ENCODE data around the gene MYBPC2.
A peak's percentile ranks its signal among the peaks of the same experiment; 100 is the strongest.

Gene MYBPC2

DNA sequence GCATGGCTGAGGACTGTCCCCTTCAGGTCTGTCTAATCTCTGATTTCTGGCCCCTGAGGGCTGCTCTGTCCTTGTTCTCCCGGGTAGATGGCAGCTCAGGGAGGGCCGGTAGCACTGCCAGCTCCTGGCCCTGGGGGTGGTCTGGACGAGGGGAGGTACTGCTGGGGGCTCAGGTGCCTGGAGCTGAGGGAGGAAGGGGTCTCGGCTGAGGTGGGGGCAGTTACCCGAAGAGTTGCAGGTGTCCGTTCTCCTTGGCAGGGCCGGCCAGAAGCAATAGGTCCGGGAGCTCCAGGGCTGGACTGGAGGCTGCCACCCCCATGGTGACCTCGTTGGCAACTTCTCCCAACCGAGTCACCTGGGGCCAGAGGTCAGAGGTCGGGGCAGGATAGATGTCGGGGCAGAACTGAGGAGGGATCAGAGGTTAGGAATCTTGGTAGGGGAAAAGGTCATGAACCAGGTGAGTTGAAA, 42.4 kb downstream of the MYBPC2 start:
- ATAC-seq (ENCODE audit: insufficient read depth, low read depth), result no peak

DNA sequence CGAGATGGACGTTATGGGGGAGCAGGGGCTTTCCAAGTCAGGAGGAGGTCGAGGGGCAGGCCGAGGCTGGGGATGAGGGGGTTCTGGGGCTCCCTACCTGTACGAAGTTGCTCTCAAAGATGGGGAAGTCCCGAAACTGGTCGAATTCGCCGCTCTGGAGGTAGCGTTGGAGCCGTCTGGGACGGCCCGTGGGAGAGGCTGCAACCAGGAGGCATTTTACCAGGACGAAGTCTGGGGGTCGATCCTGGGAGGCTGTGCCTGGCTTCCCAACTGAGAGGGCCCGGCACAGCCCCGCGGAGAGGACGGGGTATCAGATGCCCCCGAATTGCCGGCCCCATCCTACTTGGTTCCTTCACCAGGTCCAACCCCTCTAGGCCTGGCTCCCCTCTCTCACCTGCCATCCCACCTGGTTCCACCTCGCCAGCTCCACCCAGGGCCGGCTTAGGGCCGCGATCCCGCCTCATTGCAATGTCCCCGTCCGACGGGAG, 43.1 kb downstream of the MYBPC2 start:
- no peak for DNase-seq
- Histone ChIP-seq H3K9ac (ENCODE audit: low read depth, low read length) (no peak overlapping the region; the same call in 1 of the 2 replicates), H3K36me3 (ENCODE audit: insufficient read depth, low read length) (peaks cover 4% of the 10 kb centered on the region; the same call in 1 of the 2 replicates), H3K27me3 (ENCODE audit: insufficient read depth, low read length, poor library complexity) (no peaks in the 10 kb centered on the region), H3K4me3 (ENCODE audit: low read depth in 1 of 2, low read length in 2 of 2) (peak overlapping the region in 1 of 2 experiments; percentile 64; a peak in 2 of 4 replicates), H3K9me3 (ENCODE audit: insufficient read depth, low read length, severe bottlenecking) (peaks cover 2% of the 10 kb centered on the region), H3K4me2 (ENCODE audit: insufficient read depth, low read length) (peak overlapping the region; percentile 52), H3K27ac (ENCODE audit: low read length) (no peak overlapping the region), H3K79me2 (ENCODE audit: insufficient read depth, low read length) (peaks cover 10% of the 10 kb centered on the region; the same call in 1 of the 2 replicates), H2AFZ (ENCODE audit: low read depth, low read length) (peak overlapping the region; percentile 64), H3K4me1 (ENCODE audit: insufficient read depth, low read length) (peaks cover 14% of the 10 kb centered on the region), H4K20me1 (ENCODE audit: insufficient read depth, low read length) (no peaks in the 10 kb centered on the region)
- no peak for ATAC-seq (ENCODE audit: insufficient read depth, low read depth)
- no peak for TF ChIP-seq EZH2 (IDR thresholded peaks at IDR 0.05; ENCODE audit: borderline replicate concordance, low read depth, low read length, severe bottlenecking)
- TF ChIP-seq, protein P1, sequence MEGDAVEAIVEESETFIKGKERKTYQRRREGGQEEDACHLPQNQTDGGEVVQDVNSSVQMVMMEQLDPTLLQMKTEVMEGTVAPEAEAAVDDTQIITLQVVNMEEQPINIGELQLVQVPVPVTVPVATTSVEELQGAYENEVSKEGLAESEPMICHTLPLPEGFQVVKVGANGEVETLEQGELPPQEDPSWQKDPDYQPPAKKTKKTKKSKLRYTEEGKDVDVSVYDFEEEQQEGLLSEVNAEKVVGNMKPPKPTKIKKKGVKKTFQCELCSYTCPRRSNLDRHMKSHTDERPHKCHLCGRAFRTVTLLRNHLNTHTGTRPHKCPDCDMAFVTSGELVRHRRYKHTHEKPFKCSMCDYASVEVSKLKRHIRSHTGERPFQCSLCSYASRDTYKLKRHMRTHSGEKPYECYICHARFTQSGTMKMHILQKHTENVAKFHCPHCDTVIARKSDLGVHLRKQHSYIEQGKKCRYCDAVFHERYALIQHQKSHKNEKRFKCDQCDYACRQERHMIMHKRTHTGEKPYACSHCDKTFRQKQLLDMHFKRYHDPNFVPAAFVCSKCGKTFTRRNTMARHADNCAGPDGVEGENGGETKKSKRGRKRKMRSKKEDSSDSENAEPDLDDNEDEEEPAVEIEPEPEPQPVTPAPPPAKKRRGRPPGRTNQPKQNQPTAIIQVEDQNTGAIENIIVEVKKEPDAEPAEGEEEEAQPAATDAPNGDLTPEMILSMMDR (IDR thresholded peaks at IDR 0.05; ENCODE audit: borderline replicate concordance, extremely low read depth, low read length, poor library complexity, severe bottlenecking), result no peak

More for the DNA sequence above, 42.4 kb downstream of the MYBPC2 start:
- Histone ChIP-seq H3K4me3 (ENCODE audit: low read depth in 1 of 2, low read length in 2 of 2) (no peak overlapping the region), H3K79me2 (ENCODE audit: insufficient read depth, low read length) (peaks cover 10% of the 10 kb centered on the region; the same call in 1 of the 2 replicates), H3K9me3 (ENCODE audit: insufficient read depth, low read length, severe bottlenecking) (peaks cover 2% of the 10 kb centered on the region), H4K20me1 (ENCODE audit: insufficient read depth, low read length) (no peaks in the 10 kb centered on the region), H3K4me1 (ENCODE audit: insufficient read depth, low read length) (peaks cover 14% of the 10 kb centered on the region), H3K36me3 (ENCODE audit: insufficient read depth, low read length) (peaks cover 4% of the 10 kb centered on the region; the same call in 1 of the 2 replicates), H3K27me3 (ENCODE audit: insufficient read depth, low read length, poor library complexity) (no peaks in the 10 kb centered on the region), H2AFZ (ENCODE audit: low read depth, low read length) (no peak overlapping the region), H3K4me2 (ENCODE audit: insufficient read depth, low read length) (no peak overlapping the region), H3K9ac (ENCODE audit: low read depth, low read length) (no peak overlapping the region), H3K27ac (ENCODE audit: low read length) (no peak overlapping the region)
- no peak for TF ChIP-seq EZH2 (IDR thresholded peaks at IDR 0.05; ENCODE audit: borderline replicate concordance, low read depth, low read length, severe bottlenecking)
- TF ChIP-seq, protein P1 (IDR thresholded peaks at IDR 0.05; ENCODE audit: borderline replicate concordance, extremely low read depth, low read length, poor library complexity, severe bottlenecking), result no peak
- DNase-seq, result no peak

DNA sequence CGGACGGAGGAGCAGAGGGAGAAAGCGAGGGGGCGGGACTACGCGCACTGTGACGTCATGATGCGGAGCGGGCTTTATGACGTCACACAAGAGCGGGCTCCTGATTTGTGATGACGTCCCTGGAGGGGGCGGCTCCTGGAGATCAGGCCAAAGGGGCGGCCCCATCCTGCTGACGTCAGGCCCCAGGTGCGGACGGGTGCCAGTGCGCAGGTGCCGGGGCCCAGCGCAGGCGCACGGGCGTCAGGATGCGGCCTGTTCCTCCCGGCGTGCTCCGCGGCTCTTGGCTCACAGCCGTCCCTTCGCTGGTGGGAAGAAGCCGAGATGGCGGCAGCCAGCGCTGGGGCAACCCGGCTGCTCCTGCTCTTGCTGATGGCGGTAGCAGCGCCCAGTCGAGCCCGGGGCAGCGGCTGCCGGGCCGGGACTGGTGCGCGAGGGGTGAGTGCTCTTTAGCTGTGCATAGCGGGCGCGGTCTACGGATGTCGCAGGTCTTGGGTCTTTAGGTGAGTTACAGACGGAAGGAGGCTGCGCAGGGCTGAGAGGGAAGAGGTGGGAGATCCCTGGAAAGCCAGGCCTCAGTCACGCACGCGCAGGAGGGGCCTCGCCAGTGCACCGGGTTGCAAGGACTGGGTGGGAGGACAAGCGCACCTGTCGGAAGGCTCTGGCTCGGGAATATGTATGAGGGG, 43.7 kb downstream of the MYBPC2 start, which contains the start of the genes EMC10 and GARIN5A:
EMC10 (plus strand) TSS at position 284 of the 683 bp plus-strand sequence; CDS start at position 322, 38 bp downstream.
GARIN5A (minus strand) TSS at position 625 of the 683 bp plus-strand sequence; CDS start at position 165, 460 bp downstream.
- Histone ChIP-seq H3K4me1 (ENCODE audit: insufficient read depth, low read length) (peaks cover 14% of the 10 kb centered on the region), H3K9ac (ENCODE audit: low read depth, low read length) (peak within 1 kb of the TSS; percentile 56), H4K20me1 (ENCODE audit: insufficient read depth, low read length) (no peaks in the 10 kb centered on the region), H3K9me3 (ENCODE audit: insufficient read depth, low read length, severe bottlenecking) (peaks cover 2% of the 10 kb centered on the region), H3K36me3 (ENCODE audit: insufficient read depth, low read length) (peaks cover 4% of the 10 kb centered on the region; the same call in 1 of the 2 replicates), H3K27ac (ENCODE audit: low read length) (peak within 1 kb of the TSS; percentile 41), H3K27me3 (ENCODE audit: insufficient read depth, low read length, poor library complexity) (no peaks in the 10 kb centered on the region), H3K4me2 (ENCODE audit: insufficient read depth, low read length) (peak within 1 kb of the TSS; percentile 52), H2AFZ (ENCODE audit: low read depth, low read length) (peak within 1 kb of the TSS; percentile 64), H3K4me3 (ENCODE audit: low read depth in 1 of 2, low read length in 2 of 2) (peak within 1 kb of the TSS; percentile 34 to 64; a peak in 3 of 4 replicates), H3K79me2 (ENCODE audit: insufficient read depth, low read length) (peaks cover 10% of the 10 kb centered on the region; the same call in 1 of the 2 replicates)
- peak; percentile 92 for ATAC-seq (ENCODE audit: insufficient read depth, low read depth)
- TF ChIP-seq, protein P1 (IDR thresholded peaks at IDR 0.05; ENCODE audit: borderline replicate concordance, extremely low read depth, low read length, poor library complexity, severe bottlenecking), result no peak
- no peak for TF ChIP-seq EZH2 (IDR thresholded peaks at IDR 0.05; ENCODE audit: borderline replicate concordance, low read depth, low read length, severe bottlenecking)
- DNase-seq, result peak; percentile 71
